HG03571 (cell line): ENCODE results near the gene IL6R.
"Not testable (repeated sequence)": the region's sequence is repeated elsewhere in the genome, so short reads cannot be mapped to it uniquely, and the experiment has no call there.

Source experiments
- ATAC-seq: cut with Tn5 transposase; IDR thresholded peaks from one replicate; pipeline ENCODE4 v1.9.1; 2021; ENCODE audit not compliant: unreplicated experiment

The IL6R gene

DNA sequence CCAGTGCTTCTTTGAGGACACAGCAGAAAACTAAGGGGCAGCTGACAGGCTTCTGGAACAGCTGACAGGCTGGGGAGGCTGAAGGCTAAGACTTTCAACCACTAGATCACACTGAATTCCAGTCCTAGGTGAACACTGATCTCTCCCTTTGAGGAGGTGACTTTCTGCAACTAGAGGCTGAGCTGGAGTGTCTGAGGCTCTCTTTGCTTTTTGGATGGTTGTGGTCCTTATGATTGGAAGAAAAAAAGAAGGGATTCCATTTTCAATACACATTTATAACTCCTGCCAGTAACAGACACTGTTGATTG is 1.4 kb downstream of the IL6R start:
- no peak for ATAC-seq

- ATAC-seq: no peak
These were observed 1.7 kb downstream of the IL6R start for GRCh38 chr1:154406886-154407197.

- ATAC-seq: peak; percentile 37
These were observed 2.3 kb downstream of the IL6R start for GRCh38 chr1:154407198-154408091.

DNA sequence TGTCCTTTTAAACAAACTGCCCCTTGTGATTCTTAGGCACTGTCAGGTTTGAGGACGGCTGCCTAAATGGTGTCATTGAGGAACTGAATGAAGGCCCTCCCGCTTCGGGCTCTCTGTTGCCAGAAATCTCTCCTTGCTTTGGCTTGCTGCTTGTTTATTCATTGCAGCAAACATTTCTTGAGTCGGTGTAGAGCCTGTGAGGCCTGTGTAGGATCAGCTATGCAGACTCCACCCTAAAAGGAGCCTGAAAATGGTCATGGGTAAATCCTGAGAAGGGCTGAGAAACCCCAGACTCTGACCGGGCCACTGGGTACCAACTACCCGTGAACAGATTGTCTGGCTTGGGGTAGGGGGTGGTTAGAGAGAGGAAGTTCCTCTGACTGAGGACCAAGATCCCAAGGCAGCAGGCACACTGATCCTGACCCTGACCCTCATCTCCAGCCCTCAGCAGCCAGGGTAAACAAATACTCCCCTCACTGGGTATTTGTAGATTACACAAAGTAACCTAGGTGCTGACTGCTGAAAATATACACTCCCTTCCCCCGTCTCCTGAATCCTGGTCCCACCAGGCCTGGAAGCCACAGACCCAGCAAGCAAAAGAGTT is 3.1 kb downstream of the IL6R start:
- no peak for ATAC-seq

DNA sequence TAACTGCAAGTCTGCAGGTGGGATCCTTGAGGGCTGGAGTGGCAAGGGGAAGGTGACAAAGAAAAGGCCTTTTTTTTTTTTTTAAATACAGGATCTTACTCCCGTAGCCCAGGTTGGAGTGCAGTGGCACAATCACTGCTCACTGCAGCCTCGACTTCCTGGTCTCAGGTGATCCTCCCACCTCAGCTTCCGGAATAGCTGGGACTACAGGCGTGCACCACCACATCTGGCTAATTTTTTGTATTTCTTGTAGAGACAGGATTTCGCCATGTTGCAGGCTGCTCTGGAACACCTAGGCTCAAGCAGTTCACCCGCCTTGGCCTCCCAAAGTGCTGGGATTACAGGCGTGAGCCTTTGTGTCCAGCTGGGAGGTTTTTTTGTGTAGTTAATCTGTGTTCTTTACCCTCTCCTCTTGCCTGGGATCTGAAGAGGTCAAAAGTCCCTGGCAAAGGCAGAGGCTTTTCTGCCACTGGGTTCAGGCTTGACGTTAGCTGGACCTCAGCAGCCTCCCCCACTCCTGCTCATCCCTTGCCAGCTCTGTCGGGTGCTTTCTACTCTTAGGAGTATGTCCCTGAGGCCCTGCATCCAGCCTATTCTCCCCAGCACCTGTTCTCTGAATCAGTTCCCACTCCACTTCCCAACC is 5.2 kb downstream of the IL6R start:
- no peak for ATAC-seq

DNA sequence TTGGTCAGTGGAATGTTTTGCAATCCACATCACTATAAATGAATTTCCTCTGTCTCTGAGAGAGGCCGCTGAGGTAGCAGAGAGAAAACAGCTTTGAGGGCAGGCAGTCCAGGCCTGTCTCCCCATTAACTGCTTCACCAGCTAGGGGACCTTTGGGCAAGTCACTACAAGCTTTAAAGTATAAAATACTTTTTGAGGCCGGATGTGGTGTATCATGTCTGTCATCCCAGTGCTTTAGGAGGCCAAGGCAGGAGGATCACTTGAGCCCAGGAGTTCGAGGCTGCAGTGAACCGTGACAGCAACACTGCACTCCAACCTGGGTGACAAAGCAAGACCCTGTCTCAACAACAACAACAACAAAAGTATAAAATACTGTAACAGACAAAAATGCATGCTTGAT is 6.4 kb downstream of the IL6R start:
- ATAC-seq: no peak

DNA sequence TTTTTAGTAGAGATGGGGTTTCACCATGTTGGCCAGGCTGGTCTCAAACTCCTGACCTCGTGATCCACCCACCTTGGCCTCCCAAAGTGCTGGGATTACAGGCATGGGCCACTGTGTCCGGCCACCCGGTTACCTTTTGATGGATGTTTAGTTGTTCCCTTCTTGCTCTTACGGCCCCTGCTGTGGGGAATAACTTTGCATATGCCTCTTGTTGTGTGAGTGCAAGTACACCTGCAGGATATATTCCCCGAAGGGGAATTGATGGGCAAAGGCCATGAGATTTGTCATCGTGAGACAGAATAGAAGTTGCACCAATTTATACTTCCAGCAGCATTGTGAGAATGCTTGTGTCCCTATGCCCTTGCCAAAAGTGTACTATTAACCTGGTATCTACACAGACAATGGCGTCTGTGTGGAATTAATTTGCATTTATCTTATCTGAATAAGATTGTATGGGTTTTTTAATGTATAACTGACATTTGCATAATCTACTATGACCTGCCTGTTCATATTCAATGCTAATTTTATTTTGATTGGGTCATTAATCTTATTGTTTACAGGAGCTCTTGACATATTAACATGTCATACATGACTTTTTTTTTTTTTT is 8.1 kb downstream of the IL6R start:
- no peak for ATAC-seq

DNA sequence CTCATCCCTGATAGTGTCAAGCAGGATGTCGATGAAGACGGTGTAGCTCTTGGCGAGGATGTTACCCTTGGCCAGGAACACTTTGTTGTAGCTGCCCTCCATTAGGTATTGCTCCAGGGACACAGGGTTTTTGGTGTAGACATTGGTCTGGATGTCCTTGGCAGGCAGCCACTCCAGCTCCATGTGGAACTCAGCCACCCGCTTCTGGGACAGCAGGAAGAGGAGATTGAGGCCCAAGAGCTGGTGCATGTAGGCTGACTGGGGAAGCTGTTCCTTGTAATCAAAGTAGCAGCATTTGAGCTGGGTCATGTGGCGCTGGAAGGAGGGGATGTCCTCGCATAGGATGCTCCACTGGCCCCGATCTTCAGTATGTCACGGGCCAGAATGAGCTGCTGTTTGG is 9.5 kb downstream of the IL6R start:
- ATAC-seq: no peak

DNA sequence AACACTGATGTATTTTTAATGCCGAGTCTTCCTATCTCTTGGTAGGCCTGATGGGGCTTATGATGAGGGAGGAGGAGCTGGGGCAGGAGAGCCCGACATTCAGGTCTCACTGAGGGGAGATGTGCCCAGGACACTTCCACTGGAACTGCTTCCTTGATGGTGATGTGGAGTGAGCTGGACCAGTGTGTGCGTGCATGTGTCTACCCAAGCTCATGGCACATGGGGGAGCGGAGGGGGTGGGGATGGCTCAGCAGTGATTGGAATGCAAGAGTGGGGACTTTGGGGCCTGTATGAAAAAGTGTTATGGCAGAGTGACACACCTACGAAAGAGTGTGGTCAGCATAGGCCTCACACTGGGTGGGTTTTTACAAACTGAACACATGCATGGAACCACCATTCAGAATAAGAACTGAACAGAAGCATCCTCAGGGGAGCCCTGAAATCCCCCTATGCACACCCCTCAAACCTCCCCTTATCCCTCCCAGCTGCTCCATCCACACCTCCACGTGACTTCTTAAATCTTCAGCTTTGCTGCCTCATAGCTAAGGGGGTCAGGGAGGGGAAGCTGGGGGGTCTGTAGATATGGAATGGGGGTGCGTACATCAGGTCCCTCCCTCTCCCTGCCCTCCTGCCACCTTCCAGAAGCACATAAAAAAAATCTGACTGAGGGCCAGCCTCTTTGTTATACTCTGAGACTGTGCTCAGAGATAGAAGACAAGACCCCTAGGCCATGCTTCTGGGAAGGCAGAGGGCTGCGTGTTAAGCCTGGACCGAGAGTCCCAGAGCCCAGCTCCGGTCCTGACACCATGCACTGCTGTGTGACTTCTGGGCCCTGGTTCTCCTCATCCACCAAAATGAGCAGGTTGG is 11.6 kb downstream of the IL6R start:
- no peak for ATAC-seq

DNA sequence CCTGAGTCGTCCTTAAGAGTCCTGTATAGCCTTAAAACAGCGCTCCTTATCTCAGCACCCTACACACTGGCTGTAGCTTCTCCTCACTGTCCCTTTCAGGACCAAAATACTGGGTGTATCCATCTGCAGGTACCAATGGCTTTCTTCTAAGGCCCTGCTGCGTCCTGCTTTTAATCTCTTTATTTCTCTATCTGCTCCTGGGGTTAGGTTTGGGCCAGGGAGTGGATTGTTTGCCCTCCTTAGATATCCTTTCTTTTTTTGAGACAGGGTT is 12.1 kb downstream of the IL6R start:
- ATAC-seq: no peak

DNA sequence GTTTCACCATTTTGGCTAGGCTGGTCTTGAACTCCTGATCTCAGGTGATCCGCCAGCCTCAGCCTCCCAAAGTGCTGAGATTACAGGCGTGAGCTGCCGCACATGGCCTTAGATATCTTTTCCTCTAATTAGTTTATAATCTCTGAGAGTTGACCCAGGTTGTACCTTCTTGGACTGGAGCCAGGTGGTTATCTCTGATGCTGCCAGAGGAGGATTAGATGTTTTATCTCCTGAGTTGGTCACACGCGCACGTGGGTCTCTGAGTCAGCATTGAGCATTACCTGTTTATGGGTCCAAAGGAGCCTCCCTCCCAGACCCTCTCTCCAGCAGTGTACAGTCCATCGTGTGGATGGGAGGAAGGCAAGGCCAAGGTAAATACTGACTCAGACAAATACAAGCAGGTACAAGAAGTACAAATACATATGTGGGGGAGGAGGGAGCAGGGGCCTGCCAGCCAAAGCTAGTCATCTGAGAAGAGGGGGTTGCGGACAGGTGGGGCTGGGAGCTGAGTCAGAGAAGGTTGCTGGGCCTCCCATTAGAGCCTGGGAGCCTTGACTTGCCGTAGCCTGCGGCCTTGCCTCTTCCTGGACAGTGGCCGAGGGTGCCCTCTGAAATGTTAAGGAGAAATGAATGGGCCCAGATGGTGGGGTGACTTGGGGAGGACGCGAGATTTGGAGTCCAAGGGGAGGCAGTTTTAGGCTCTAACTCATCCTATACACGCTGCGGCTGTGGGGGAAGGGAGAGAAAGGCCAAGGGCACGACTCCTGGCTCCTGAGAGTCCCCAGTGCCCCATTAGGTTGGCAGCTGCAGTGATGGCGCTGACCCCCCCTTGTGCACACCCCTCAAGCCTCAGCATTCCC is 13.1 kb downstream of the IL6R start:
- ATAC-seq: no peak

DNA sequence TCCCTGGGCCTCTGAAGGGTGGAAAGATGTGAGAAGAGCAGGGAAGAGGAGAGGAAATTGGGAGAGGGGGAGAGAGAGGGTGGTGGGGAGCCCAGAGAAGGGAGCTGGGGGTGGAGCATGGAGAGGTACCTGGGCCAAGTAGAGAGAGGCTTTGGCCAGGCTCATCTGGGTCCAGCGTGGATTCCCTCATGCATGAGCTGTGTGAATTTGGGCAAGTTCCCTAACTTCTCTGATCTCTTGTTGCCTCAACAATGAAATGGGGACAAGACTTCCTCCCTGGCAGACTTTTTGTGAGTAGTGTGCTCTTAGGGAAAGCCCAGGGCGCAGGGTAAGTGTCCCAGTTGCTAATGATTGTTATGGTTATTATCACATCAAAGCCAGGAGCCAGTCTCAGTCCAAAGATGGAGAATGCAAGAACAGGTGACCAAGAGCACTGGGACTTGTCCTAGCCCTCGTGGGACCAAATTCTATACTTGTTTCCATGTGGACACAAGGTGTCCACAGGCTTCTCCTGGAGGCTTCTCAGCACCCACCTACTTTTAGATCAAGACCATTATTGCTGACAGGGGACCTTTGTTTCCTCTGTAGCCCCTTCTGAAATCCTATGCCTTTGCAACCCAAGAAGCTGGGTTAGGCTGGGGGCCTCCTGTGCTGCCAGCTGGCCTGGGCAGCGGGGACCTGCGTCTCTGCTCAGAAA is 13.9 kb downstream of the IL6R start:
- no peak for ATAC-seq

DNA sequence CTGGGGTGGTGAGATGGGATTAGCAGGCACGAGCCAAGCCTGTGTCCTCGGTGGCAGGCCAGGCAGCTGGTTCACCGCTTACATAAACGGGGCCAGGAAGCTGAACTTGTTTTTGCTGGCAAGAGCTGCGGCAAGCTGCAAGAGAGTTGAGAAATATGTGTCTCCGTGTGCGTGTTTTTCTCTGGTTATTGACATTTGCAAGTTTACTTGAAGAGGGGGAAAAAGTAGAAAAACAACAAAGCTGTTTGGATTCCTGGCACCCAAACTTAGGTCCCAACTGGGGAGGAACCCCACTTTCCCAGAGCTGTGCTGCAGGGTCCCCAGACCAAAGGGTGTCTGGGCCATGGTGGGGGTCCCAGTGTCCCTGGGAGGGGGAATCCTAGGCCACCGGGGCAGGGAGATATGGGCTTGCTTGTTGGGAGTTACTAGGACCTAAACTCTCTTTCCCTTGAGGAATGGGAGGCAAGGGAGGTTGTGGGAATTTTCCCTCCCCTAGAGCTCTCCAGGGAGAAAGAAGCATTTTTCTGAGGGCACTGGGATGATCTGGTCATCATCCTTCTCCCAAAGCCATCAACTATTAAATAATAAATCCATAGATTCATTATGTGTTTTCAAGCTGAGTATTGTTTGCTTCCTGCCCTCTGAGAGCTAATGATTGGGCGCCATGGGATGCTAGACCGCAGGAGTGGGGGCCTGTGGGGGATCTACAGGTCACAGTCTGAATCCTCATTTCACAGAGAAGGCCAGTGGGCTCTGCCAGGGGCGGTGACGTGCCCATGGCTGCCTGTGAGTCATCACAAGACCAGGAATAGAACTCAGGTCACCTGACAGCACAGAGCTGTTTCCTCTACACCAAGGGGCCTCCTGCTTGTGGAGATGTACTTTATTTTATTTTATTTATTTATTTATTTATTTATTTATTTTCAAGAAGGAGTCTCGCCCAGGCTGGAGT is 14.8 kb downstream of the IL6R start:
- no peak for ATAC-seq

DNA sequence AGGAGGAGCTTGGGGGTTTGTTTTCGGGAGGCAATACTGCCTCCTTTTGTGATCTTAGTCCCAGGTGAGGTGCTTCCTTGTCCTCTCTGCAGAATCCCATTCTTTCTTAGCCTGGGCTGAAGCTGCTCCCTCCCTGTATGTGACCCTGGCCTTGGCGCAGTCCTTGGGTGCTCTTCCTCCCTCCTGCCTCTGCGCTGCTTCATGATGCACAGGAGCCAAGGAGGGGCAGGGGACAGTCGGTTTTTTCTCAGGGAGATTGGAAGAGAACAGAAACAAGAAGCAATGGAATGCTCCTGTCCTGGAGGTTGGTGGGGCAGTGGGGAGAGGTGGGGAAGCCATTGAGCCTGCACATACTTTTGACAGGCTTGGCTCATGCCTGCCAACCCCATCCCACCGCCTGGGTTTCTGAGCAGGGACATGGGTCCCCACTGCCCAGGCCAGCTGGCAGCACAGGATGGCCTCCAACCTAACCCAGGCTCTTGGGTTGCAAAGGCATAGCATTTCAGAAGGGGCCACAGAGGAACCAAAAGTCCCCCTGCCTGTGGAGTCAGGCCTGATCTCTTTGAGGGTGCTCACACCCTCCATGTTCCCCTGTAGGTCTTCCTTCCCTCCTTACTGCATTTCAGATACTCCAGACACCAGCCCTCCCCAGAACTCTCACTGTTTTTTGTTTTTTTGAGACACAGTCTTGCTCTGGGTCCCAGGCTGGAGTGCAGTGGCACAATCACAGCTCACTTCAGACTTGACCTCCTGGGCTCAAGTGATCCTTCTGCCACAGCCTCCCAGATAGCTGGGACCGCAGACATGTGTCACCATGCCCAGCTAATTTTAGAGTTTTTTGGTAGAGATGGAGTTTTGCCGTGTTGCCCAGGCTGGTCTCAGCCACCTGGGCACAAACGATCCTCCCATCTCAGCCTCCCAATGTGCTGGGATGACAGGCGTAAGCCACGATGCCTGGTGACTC is 16.1 kb downstream of the IL6R start:
- no peak for ATAC-seq

GRCh38 chr1:154422049-154422448 is 16.9 kb downstream of the IL6R start:
- ATAC-seq: not testable (repeated sequence)

- no peak for ATAC-seq
These were observed 17.4 kb downstream of the IL6R start for GRCh38 chr1:154422521-154422920.

DNA sequence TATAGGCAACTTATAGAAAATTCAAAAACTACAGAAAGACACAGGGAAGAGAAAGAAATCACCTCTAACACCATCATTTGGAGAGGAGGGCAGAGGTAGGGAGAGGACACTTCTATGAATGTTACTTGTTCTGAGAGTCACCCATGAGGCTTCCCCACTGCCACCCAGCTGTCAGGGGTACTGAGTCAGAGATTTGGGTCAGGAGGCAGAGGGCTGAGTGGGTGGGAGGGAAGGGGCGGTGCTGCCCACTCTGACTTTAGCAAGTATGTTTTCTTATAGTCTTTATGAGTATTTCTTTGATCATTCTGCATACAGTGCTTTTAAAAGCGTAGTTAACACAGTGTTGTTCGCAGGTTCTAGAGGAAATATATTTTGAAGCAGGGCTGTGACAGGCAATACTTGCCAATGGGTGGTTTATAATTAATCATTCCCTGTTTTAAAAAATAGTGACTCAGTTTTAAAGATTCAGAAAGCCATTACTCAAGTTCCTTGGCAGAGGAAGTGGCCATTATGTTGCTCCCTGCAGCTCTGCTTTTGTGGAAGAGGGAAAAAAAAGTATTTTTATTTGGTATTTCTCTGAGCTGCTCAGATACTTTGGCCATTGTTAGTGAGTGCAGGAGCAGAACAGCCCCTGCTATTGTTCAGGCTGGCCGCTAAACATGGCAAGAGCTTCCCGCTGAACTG is 18.3 kb downstream of the IL6R start:
- ATAC-seq: no peak
